ENCODE data around the gene AHRR. TPM values are rescaled to one million over a fixed set of nuclear protein-coding genes. Genes with fewer than 3 reads are reported as not detected.
"Not testable (repeated sequence)": the region's sequence is repeated elsewhere in the genome, so short reads cannot be mapped to it uniquely, and the experiment has no call there.

Gene AHRR
- total RNA-seq, 1 donor from 2014 or later: 74.8 TPM

- DNase-seq (ENCODE audit: low read depth): no peak
These were observed 54.6 kb downstream of the AHRR start for GRCh38 chr5:375921-376798.

- no peak for DNase-seq (ENCODE audit: low read depth)
These were observed 55.3 kb downstream of the AHRR start for GRCh38 chr5:376799-377325.

- DNase-seq (ENCODE audit: low read depth): no peak
These were observed 55.9 kb downstream of the AHRR start for GRCh38 chr5:377326-377981.

- DNase-seq (ENCODE audit: low read depth): no peak
These were observed 56.9 kb downstream of the AHRR start for GRCh38 chr5:378301-378891.

GRCh38 chr5:378976-379742 lies 57.6 kb downstream of the AHRR start:
- peak; percentile 19 for DNase-seq (ENCODE audit: low read depth)

- DNase-seq (ENCODE audit: low read depth): peak; percentile 54
These were observed 59.3 kb downstream of the AHRR start for GRCh38 chr5:380701-381309.

GRCh38 chr5:383066-383465 lies 61.6 kb downstream of the AHRR start:
- no peak for DNase-seq (ENCODE audit: low read depth)

- DNase-seq (ENCODE audit: low read depth): no peak
These were observed 62.1 kb downstream of the AHRR start for GRCh38 chr5:383621-384020.

- DNase-seq (ENCODE audit: low read depth): not testable (repeated sequence)
These were observed 63.1 kb downstream of the AHRR start for GRCh38 chr5:384576-384975.

GRCh38 chr5:385321-385720 lies 63.8 kb downstream of the AHRR start:
- DNase-seq (ENCODE audit: low read depth): no peak

GRCh38 chr5:386432-387341 lies 65.2 kb downstream of the AHRR start:
- peak; percentile 76 for DNase-seq (ENCODE audit: low read depth)

- DNase-seq (ENCODE audit: low read depth): no peak
These were observed 66.2 kb downstream of the AHRR start for GRCh38 chr5:387491-388265.

- DNase-seq (ENCODE audit: low read depth): peak; percentile 84
These were observed 67.0 kb downstream of the AHRR start for GRCh38 chr5:388266-389196.

GRCh38 chr5:389197-389821 lies 67.8 kb downstream of the AHRR start:
- no peak for DNase-seq (ENCODE audit: low read depth)

- no peak for DNase-seq (ENCODE audit: low read depth)
These were observed 68.5 kb downstream of the AHRR start for GRCh38 chr5:389891-390622.

GRCh38 chr5:390623-391491 lies 69.3 kb downstream of the AHRR start:
- DNase-seq (ENCODE audit: low read depth): no peak

All from myocyte (in vitro differentiated cells).